GM19324 (cell line): ENCODE data around the gene ARAP2.
A peak's percentile ranks its signal among the peaks of the same experiment; 100 is the strongest.
"Not testable (repeated sequence)": the region's sequence is repeated elsewhere in the genome, so short reads cannot be mapped to it uniquely, and the experiment has no call there.

Experiments used
- ATAC-seq: cut with Tn5 transposase; IDR thresholded peaks from one replicate; pipeline ENCODE4 v1.9.1; 2021; ENCODE audit warnings: mild to moderate bottlenecking, moderate library complexity; ENCODE audit not compliant: unreplicated experiment, low FRiP score

Gene ARAP2

DNA sequence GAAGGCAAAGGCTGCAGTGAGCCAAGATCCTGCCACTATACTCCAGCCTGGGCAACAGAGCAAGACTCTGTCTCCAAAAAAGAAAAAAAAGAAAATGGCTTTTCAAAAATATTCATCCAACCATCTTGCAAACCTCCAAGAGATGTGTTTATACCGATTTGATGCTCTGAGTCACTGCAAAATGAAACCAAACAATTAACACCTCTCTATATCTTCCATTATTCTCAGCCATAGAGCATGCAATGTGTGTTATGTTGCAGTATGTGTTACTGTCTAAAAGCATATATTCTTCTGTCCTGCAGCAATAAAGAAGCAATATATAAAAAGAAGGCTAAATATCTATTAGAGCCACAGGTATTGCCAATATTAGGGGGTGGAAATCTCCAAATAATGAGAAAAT lies 51.4 kb downstream of the ARAP2 start:
- ATAC-seq: no peak

DNA sequence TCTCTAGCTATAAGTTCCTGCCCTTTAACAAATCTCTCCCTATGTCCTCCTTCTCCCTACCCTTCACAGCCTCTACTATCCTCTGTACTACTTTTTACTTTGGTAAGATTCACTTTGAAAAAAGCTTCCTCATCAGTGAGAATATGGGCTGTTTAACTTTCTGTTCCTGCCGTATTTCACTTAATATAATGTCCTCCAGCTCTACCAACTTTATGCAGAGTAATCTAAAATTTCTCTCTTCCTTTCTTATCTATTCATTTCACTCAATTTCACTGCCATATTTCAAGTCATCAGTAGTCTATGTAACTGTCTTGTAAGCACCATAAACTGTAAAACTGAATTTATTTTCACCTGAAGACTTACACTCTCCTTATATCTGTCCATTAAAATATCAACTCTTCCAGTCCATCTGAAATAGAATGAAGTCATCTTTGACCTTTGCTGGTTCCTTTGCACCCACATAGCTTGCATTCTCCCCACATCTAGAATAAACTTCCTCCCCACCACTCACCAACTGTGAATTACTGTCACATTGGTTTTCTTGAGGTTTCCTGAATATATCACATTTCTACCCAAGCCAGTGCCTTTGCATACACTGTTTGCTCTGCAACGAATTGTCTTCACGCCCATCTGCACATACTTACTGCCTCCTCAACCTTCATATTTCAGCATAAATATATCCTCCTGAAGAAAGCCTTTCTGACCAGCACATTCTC lies 54.6 kb downstream of the ARAP2 start:
- ATAC-seq: peak; percentile 79

DNA sequence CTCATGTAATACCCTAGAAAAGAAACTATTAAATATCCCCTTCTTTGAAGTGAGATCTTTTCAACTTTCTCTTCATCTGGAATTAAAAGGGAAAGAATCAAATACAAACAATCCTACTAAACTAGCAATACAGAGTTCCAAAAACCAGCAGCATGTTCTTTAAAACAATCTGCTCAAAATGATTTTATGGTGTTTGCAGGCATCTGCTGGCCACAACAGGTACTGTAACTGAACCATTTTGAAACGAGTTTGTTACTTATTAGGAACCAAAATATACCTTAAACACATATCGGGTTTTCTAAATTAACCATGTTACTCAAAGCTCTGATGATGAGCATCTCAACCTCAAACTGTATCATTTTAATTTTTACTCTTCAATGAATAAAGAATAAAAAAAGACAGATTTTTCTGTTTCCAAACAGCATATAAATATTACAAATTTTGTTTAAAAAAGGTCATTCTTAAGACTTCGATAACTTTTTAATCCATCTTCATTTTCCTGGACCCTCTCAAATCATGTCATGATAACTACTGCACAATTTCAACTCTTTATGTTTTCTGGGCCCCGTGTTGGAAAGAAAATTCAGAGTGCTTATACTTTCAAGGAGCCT lies 56.5 kb downstream of the ARAP2 start:
- ATAC-seq: no peak

DNA sequence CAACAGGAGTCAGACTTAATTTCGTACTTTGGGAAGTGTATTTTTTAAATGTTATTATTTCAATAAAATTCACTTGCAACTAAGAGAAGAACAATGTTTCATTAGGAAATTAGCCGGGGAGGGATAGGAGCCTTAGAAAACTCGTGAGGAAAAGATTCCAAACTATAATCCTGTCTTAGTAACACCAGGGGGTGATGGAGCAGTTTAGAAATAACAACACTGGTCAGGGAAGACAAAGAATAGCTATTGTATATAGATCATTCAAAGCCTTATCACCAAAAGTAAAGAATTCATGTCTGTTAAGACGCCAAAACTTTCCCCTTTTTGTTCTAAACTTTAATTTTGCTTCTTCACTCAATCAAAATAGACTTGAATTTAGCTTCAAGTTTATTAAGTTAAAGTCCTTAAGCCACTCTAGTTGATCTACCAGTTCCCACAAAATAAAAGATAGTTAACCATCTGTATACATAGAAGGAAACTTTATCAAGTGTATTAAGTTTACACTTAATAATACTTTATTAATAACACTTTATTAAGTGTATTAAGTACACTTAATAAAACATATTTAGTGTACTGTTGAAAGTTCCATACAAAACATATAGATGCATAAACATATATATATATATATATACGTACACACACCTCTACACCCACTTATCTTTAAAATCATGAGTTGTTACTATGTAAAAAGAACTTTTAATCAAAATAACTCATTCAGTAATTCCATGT lies 60.5 kb downstream of the ARAP2 start:
- ATAC-seq: no peak

DNA sequence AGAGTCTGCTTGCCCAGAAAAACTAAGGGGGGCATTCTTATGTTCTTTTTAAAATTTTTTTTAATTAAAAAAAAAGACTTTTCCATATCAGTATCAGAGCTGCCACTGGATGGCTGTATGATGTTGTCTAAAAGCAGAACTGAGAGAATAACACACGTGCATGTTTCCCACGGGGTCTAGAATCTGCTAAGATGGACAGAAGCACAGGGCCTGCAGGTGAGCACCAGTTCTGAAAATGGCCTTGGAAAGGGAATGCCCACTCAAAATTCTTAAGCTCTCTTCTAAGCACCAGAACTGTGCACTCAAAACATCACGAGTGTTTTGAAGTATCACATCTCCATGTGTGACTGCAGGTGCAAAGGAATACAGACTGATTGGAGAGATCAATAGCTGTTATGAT lies 61.1 kb downstream of the ARAP2 start:
- no peak for ATAC-seq

DNA sequence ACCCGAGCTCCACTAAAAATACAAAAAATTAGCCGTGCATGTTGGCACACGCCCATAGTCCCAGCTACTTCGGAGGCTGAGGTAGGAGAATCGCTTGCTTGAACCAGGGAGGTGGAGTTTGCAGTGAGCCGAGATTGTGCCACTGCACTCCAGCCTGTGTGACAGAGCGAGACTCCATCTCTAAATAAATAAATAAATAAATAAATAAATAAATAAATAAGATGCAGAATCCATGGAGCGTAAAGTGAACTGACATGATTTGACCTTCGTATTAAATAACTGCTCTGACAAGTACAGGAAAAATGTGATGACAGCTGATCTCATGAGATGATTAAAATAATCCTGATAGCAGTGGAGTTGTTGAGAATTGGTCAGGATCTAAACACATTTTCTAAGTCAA lies 62.0 kb downstream of the ARAP2 start:
- not testable (repeated sequence) for ATAC-seq

DNA sequence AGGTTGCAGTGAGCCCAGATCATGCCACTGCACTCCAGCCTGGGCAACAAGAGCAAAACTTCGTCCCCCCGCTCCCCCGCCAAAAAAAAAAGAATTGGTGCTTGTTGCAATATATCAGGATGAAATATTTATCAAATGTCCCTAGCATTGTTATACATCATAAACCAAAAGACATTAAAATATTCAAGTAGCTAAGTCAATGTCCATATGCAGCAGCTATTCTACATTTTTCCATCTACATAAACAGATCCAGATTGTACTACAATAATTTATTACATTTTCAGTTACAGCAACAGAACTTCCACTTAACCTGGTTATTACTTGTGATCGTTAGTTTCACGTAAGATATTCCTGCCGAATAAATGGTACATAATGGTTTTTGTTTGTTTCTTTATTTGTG lies 64.1 kb downstream of the ARAP2 start:
- no peak for ATAC-seq

DNA sequence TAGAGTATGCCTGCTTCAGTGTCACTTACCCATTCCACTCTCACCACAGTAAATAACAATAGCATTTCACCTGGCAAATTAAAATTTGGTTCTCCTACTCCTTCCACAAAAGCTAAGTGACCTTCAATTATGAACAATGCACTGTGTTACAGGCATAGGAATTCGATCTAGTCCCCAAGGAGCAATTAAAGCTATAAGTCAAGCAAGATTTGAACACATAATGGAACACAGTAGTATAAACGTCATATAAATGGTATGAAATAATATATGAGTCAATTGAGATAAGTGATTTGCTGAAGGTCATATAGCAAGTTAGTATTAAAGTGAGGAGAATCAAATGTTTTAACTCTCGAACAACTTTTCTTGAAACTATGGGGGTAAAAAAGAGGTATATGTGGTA lies 65.8 kb downstream of the ARAP2 start:
- no peak for ATAC-seq

DNA sequence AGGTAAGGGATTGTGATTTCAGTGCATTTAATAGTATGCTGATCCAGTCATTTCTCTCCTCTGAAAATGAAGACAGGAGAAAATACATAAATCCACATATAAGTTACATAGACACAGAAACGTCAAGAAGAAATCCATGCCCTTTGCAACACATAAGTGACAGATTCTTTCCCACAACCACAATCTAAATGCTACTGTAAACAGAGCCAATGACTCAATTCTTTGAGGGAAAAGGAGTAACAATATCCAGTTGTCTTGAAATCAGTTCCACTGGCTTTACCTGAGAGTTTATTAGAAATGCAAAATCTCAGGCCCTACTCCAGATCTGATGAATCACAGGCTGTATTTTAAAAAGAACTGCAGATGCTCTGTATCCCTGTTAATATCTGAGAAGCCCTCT lies 66.4 kb downstream of the ARAP2 start:
- ATAC-seq: no peak

DNA sequence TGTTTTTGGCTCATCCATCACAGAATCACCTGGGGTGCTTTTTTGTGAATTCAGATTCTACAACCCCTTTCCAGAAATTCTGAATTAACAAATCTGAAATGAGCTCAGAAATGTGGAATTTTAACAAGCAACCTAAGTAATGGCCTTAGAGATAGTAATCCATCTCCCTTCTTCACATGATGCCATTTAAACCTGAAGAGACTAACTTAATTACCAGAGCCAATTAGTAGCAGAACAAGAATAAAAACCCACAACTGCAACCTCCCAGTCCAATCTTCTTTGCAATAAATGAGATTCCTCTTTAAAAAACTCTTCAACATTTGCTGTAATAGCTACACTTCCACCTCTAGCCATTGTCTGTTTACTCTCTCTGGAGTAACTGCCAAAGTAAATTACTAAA lies 69.7 kb downstream of the ARAP2 start:
- ATAC-seq: no peak

DNA sequence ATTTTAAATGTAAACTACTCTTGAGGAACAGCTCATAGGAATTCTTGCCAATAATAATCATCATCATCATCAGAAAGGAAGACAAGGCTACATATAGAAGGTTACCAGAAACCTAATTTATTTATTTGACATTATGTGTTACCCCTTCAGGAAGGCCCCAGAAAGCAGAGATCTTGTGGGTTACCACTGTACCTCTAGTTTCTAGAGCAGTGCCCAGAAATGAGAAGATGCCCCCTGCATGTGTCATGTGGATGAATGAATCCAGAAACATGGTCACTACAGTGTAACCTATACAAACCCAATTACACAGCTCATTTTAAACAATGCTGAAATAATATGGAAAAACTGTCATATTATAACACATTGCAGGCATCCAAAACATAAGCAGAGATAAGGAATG lies 70.4 kb downstream of the ARAP2 start:
- ATAC-seq: no peak

DNA sequence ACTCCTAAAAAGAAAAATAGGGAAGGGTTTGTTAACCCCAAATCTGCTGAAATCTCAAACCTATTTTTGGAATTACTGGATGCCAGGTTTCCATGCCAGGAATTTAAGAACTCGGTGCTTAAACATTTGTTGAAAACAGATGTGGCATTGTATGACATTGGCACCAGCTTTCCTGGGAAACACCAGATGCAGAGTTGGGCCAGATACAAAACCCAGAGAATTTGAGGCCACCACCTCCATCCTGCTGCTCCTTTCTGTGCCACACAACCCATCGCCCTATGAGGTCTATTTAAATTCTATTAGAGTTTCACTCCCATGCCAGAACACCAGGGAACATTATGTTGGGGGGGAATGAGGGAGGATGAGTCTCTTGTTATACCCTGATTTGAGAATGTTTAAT lies 71.7 kb downstream of the ARAP2 start:
- ATAC-seq: no peak

DNA sequence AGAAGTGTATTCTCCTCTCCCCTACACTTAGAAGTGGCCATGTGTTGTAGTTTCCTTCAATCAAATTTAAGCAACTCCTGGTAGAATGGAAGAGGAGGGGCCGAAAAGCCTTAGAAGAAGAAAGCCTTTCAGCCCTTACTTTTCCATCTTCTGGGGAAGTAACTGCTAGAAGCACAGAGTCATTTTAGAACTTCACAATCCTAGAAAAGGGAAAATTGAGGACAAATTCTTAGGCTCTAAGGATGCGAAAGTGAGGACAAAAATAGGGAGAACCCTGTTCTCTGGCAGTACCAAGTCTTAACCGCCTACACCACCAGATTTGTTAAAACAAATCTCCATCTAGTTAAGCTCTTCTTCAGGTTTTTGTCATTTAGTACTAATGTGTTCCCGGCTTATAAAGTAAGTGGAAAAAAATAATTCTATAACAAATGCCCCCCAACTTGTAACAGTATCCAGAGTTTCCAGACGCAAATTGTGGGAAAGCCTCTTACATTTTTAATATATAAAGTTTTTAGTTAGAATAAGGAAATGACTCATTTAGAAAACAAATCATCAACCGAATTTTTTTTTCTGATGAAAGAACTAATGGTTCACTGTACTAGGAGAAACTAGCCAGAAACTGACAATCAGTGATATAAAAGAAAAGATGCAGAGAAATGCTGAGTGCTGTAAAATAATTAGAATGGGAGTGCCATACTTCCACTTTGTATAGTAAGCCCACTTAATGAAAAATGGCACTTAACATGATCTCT lies 76.0 kb downstream of the ARAP2 start:
- no peak for ATAC-seq

DNA sequence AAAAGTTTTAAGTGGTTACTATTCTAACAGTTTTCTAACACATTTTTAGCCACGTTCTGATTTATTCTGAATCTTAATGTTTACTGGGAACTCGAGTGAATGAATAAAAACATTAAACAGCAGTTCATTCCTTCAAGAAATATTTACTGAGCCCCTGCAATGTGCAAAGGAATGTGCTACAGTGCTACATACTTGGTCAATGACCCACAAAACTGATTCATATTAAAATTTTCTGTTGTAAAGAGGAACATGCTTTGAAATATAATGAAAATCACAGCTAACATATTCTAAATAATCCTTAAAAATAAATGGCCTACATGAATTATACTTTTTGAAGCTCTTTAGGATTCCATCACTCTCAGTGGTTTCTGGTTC lies 78.7 kb downstream of the ARAP2 start:
- no peak for ATAC-seq

DNA sequence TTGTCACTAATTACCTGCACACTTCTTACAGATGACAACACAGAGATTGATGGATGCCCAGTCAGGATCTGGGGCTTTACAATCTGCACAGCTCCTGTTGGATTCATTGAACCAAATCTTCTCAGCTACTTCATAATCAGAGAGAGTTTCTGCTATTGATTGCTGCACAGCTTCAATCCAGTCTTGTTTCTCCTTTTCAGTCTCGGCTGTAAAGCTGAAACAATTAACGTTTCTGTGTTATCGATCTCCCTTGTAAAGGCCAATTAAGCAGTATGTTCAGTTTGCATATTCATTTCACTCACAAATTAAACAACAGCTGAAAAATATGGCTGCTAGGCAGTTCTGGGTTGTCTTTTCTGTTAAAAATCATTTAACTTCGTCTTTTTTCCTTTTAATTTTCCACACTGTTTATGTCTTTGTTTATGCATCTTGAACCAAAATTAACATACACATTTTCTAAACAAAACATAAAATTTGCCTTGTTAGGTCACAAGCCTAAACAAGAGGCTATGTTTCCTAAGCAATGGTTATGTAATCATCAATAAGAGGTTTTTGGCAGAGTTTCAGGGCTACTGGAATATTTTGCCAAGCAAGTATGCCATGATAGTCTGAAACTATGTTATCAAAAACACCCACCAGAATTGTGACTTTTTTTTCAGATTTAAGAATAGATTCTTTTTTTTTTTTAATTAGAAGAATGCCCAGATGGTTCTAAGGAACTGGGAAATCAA lies 79.2 kb downstream of the ARAP2 start:
- no peak for ATAC-seq

DNA sequence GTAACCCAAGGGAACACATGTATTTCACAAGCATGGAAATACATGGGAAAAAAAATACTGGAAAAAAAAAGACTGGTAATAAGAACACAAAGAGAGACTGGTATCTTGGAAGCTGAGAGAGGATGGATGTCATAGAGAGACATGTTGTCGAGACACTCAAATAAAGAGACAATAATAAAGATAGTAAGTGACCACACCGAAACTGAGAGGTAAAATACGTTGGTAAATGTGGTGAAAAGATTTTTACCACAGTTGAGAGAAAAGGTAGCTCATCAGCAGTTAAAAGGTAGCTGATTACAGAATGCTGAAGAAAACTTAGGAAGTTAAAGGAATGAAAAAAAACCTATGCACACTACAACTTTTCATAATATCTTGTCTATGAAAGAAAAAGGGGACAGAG lies 81.1 kb downstream of the ARAP2 start:
- no peak for ATAC-seq

DNA sequence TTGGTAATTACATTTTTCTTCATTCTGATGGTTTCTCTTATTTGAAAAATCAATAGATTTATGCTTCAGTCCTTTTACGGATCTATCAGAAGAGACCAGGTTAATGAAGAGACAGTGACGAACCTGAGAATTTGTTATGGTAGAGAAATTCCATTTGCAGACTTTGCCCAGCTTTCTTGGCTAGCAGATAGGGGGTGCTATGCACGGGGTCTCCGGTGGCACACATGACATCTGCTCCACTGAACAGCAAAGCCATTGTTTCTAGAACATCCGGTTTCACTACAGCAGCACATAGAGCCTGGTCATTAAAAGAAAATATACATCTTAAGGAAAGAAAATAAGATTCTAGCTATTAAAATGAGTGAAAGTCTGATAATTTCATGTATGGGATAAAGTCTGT lies 85.1 kb downstream of the ARAP2 start:
- ATAC-seq: no peak

DNA sequence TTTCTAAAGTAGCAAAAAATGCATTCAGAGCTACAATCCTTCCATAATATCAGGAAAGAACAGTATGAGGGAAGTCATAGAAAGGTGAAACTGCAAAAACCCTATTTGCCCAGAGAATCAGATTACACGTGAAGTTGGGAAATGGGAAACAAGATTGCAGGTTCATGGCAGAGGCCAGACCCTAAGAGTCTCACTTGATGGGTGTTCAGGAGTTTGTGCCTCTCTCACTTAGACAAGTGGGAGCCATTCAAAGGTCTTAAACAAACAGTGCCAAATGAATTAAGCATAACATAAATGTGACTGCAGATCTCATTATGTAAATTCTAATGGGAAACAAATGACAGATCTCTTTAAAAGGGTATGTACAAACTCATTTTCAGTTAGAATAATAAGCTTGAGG lies 91.6 kb downstream of the ARAP2 start:
- no peak for ATAC-seq

DNA sequence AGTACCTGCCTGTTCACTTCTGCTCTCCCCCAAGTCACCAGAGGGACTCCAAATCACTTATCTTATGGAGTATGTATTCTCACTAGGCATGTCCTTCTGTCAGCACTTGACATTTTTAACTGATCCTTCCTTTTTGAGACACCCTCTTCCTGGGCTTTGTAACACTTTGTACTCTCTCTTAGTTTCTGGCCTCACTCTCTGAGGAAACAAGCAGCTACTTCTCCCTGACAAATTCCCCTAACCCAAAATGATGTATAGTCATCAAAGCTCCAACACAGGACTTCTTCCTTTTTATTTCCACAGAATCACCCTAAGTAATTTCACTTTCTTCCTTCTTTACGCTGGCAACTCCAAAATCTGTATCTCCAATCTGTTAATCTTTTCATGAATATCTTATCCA lies 101.8 kb downstream of the ARAP2 start:
- no peak for ATAC-seq

DNA sequence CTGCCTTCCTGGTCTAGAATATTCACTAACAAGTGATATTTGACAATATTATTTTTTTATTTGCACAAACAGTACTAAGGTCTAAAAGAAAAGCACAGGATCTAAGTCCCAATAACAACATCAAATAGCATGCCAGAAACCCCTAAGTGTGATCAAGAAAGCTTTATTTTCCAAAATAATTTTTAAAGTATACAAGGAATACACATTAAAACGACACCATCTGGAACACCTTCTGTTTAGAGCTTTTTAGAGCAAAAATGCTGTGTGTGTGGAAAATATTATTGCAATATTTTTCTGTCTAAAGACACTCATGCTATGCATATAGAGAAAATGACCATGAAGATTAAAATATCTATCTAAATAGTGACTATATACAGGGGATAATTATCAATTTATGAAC lies 103.1 kb downstream of the ARAP2 start:
- ATAC-seq: no peak

DNA sequence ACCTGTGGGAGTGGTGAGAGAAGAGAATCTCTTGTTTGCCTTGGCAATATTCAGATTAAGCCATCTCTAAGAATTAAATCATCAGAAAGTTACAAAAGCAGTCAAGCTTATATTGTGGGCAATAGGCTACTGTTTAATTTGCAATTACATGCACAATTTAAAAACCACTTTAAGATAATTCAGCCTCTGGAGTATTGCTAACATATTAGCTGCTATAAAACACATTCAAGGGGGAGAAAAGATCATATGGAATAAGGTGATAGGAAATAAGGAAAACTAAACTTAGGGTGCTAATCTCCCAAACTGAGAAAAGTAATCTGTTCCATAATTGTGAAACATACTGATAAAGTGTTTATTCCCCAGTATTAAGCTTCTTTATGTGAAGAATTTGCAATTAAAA lies 103.9 kb downstream of the ARAP2 start:
- no peak for ATAC-seq
